K562 (cell line): ENCODE measurements around the gene DEFB124. TPM values are rescaled to one million over a fixed set of nuclear protein-coding genes. Genes with fewer than 3 reads are reported as not detected.

Source experiments
- BRCA1 ChIP-seq, 2 experiments: fragments of 450-650 bp in 1 of 2; sonication (generic) in 1 of 2; formaldehyde crosslinking in 1 of 2; IDR thresholded peaks; 2 replicates each; pipeline versions ENCODE4 v1.5.0 to v1.6.1; 2017 to 2020; ENCODE audit warnings: mild to moderate bottlenecking in 1 of 2, missing genetic modification reagents in 1 of 2
- DIDO1 ChIP-seq: fragments of 450-650 bp; IDR thresholded peaks from 2 replicates; pipeline ENCODE4 v1.6.1; 2016; ENCODE audit warnings: low read depth, missing biosample characterization, missing genetic modification characterization
- ETV5 ChIP-seq: sonication (generic); formaldehyde crosslinking; IDR thresholded peaks from 2 replicates; pipeline ENCODE4 v1.4.0; 2020; ENCODE audit warnings: low read depth, mild to moderate bottlenecking, missing genetic modification reagents
- FOXK2 ChIP-seq, 2 experiments: fragments of 450-650 bp; IDR thresholded peaks in 1 of 2; conservative IDR thresholded peaks in 1 of 2; 2 replicates each; pipeline ENCODE4 v1.6.1; 2016; ENCODE audit warnings: low read depth in 2 of 2, mild to moderate bottlenecking in 1 of 2
- LCOR ChIP-seq: sonication (generic); formaldehyde crosslinking; IDR thresholded peaks from 2 replicates; pipeline ENCODE4 v1.8.0; 2022; ENCODE audit warnings: mild to moderate bottlenecking, missing genetic modification reagents
- MAFK ChIP-seq: IDR thresholded peaks from 2 replicates; pipeline ENCODE4 v1.6.1; 2011; ENCODE audit warnings: low read length, improper control_type of control experiment
- MAZ ChIP-seq, 2 experiments: fragments of 450-650 bp in 1 of 2; sonication (generic) in 1 of 2; formaldehyde crosslinking; IDR thresholded peaks in 1 of 2; conservative IDR thresholded peaks in 1 of 2; 2 replicates each; pipeline versions ENCODE4 v1.4.0 to v1.5.0; 2020; ENCODE audit warnings: mild to moderate bottlenecking in 1 of 2, missing genetic modification reagents in 1 of 2
- MYC ChIP-seq, 2 experiments: fragments of 250-450 bp in 1 of 2; sonication (Bioruptor Pico) in 1 of 2; IDR thresholded peaks; 2 replicates each; pipeline versions ENCODE4 v1.5.1 to v1.6.1; 2012 to 2021; ENCODE audit warnings: low read depth in 2 of 2, borderline replicate concordance in 1 of 2, improper control_type of control experiment in 1 of 2, low read length in 1 of 2, mild to moderate bottlenecking in 1 of 2, moderate library complexity in 1 of 2
- PRPF4 ChIP-seq: fragments of 200-400 bp; formaldehyde crosslinking; IDR thresholded peaks from one replicate; pipeline ENCODE4 v1.6.1; 2017; ENCODE audit warnings: low read length, low read depth, mild to moderate bottlenecking; ENCODE audit not compliant: insufficient read depth, poor library complexity, severe bottlenecking
- SNIP1 ChIP-seq: fragments of 450-650 bp; IDR thresholded peaks from 2 replicates; pipeline ENCODE4 v1.7.1; 2017; ENCODE audit warnings: low read depth, mild to moderate bottlenecking
- TCFL5 ChIP-seq: fragments of 250-450 bp; sonication (Bioruptor Pico); conservative IDR thresholded peaks from 2 replicates; pipeline ENCODE4 v1.6.1; 2021; ENCODE audit warnings: mild to moderate bottlenecking, moderate library complexity, matching md5 sums
- THRAP3 ChIP-seq: fragments of 450-650 bp; IDR thresholded peaks from 2 replicates; pipeline ENCODE4 v1.6.1; 2016; ENCODE audit warnings: mild to moderate bottlenecking, inconsistent platforms, borderline replicate concordance
- WHSC1 ChIP-seq: IDR thresholded peaks from one replicate; pipeline ENCODE4 v1.6.1; 2012; ENCODE audit warnings: low read length, control low read depth, inconsistent platforms
- ZNF143 ChIP-seq: sonication (generic); formaldehyde crosslinking; IDR thresholded peaks from 2 replicates; pipeline ENCODE4 v1.9.0; 2022; ENCODE audit warnings: mild to moderate bottlenecking, missing genetic modification reagents
- ZNF41 ChIP-seq: fragments of 250-450 bp; sonication (Bioruptor Pico); conservative IDR thresholded peaks from 2 replicates; pipeline ENCODE4 v1.4.0; 2020; ENCODE audit warnings: mild to moderate bottlenecking
- ZNF431 ChIP-seq: sonication (generic); formaldehyde crosslinking; IDR thresholded peaks from 2 replicates; pipeline ENCODE4 v1.8.0; 2022; ENCODE audit warnings: mild to moderate bottlenecking, missing genetic modification reagents
- polyA plus RNA-seq, 8 experiments: library from polyadenylated mRNA; depleted of rRNA in 4 of 8; stranded (reverse) in 5 of 8; unstranded in 3 of 8; fragments of >200 nt; fragmentation: Nextera tagmentation in 2 of 8; fragmentation: Illumina TruSeq in 1 of 8; extraction: Ambion mirVana in 2 of 8; extraction: Trizol in 1 of 8; gene quantifications; 2 replicates each; pipeline versions ENCODE4 v1.2.1 to v1.2.3, GENCODE V29; 2011 to 2014; ENCODE audit warnings: inconsistent platforms in 1 of 8, missing spikeins in 1 of 8
- total RNA-seq, 7 experiments: library from RNA; depleted of rRNA in 6 of 7; stranded (reverse); fragments of >200 nt in 6 of 7; fragmentation: Illumina TruSeq in 2 of 7; extraction: Trizol in 2 of 7; gene quantifications; 2 replicates each; pipeline versions ENCODE4 v1.2.1 to v1.2.3, GENCODE V29; 2011 to 2021; ENCODE audit warnings: low replicate concordance in 1 of 7
- TF ChIP-seq, protein P1 (sequence below), 2 experiments: fragments of 450-650 bp; conservative IDR thresholded peaks; 2 replicates each; pipeline ENCODE4 v1.6.1; 2017; ENCODE audit warnings: mild to moderate bottlenecking in 2 of 2, moderate library complexity in 2 of 2
- TF ChIP-seq, protein P2 (sequence below): fragments of 450-650 bp; conservative IDR thresholded peaks from 2 replicates; pipeline ENCODE4 v1.6.1; 2016; ENCODE audit warnings: missing genetic modification characterization, low read depth, mild to moderate bottlenecking, control low read depth, missing compliant biosample characterization
- TF ChIP-seq, protein P3 (sequence below): fragments of 450-650 bp; conservative IDR thresholded peaks from 2 replicates; pipeline ENCODE4 v1.6.1; 2016; ENCODE audit warnings: missing genetic modification characterization, low read depth, mild to moderate bottlenecking, missing compliant biosample characterization, moderate library complexity
- TF ChIP-seq, protein P4 (sequence below), 2 experiments: IDR thresholded peaks; 2 replicates each; pipeline ENCODE4 v1.6.1; 2012; ENCODE audit warnings: improper control_type of control experiment in 2 of 2, low read depth in 2 of 2, low read length in 2 of 2, borderline replicate concordance in 1 of 2

DEFB124 gene
- total and polyA plus RNA-seq, 9 of the 15 experiments (the other 6 are each of a cell fraction or from before 2014, with no cell fraction given), result not detected

DNA sequence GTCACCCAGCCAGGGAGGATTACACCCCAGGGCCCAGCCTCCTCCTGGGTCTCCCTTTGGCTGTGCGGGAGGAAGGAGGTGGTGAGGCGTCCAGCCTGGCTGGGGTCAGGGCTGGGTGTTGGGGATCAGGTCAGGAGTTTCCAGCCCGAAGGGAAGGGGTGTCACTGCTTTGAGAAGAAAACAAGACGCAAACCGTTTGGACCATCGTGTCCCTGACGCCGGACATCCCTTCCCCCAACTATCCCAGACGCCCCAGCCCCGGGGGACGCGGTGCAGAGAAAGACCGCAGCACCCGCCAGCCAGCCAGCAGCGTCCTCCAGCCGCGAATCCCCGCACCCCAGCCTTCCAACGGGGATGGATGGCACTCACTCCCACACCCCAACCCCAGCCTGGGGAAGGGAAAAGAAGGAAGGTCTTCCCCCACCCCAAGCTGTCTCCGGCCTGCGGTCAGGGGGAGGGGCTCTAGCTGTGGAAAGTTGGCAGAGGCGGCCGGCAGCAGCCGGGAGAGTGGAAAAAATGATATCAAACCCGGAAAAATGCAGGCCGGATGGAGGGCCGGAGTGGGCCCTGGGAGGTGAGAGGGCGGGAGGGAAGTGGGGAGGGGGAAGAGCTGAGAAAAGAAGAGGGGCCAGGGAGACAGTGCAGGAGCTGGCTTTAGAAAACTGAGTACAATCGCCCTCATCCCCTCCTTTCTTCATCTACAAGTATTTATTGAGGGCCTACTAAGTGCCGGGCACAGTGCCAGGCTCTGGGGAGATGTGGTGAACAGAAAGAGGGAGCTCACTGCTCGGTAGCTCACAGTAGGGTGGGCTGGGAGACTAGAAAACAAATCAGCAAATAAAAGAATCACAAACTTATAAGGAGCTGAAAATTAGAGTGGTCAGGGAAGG lies 10.8 kb upstream of the DEFB124 start (continued):
- TF ChIP-seq MAZ (CRISPR knock-in tag; conservative IDR thresholded peaks at IDR 0.05 in 1 of 2, IDR thresholded peaks at IDR 0.05 in 1 of 2), result peak; percentile 25 to 54; a peak in 2 of 4 replicates
- TF ChIP-seq, protein P1, sequence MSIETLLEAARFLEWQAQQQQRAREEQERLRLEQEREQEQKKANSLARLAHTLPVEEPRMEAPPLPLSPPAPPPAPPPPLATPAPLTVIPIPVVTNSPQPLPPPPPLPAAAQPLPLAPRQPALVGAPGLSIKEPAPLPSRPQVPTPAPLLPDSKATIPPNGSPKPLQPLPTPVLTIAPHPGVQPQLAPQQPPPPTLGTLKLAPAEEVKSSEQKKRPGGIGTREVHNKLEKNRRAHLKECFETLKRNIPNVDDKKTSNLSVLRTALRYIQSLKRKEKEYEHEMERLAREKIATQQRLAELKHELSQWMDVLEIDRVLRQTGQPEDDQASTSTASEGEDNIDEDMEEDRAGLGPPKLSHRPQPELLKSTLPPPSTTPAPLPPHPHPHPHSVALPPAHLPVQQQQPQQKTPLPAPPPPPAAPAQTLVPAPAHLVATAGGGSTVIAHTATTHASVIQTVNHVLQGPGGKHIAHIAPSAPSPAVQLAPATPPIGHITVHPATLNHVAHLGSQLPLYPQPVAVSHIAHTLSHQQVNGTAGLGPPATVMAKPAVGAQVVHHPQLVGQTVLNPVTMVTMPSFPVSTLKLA (conservative IDR thresholded peaks at IDR 0.05), result no peak
- TF ChIP-seq, protein P2, sequence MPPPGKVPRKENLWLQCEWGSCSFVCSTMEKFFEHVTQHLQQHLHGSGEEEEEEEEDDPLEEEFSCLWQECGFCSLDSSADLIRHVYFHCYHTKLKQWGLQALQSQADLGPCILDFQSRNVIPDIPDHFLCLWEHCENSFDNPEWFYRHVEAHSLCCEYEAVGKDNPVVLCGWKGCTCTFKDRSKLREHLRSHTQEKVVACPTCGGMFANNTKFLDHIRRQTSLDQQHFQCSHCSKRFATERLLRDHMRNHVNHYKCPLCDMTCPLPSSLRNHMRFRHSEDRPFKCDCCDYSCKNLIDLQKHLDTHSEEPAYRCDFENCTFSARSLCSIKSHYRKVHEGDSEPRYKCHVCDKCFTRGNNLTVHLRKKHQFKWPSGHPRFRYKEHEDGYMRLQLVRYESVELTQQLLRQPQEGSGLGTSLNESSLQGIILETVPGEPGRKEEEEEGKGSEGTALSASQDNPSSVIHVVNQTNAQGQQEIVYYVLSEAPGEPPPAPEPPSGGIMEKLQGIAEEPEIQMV (tag), result no peak
- TF ChIP-seq DIDO1, result no peak
- no peak for TF ChIP-seq FOXK2 (conservative IDR thresholded peaks at IDR 0.05 in 1 of 2, IDR thresholded peaks at IDR 0.05 in 1 of 2; ENCODE audit: low read depth in 2 of 2)
- TF ChIP-seq BRCA1 (IDR thresholded peaks at IDR 0.05), result no peak
- TF ChIP-seq BRCA1 (CRISPR knock-in tag; IDR thresholded peaks at IDR 0.05), result no peak
- TF ChIP-seq WHSC1, result no peak
- no peak for TF ChIP-seq TCFL5 (CRISPR knock-in tag)
- no peak for TF ChIP-seq SNIP1
- no peak for TF ChIP-seq PRPF4
- no peak for TF ChIP-seq MYC (IDR thresholded peaks at IDR 0.05; ENCODE audit: low read depth, low read length)
- TF ChIP-seq MYC (CRISPR knock-in tag; IDR thresholded peaks at IDR 0.05; ENCODE audit: borderline replicate concordance, low read depth), result no peak
- no peak for TF ChIP-seq MAFK
- no peak for TF ChIP-seq ETV5 (CRISPR knock-in tag)
- TF ChIP-seq ZNF143 (CRISPR knock-in tag), result no peak
- no peak for TF ChIP-seq ZNF41 (CRISPR knock-in tag)
- TF ChIP-seq, protein P3, sequence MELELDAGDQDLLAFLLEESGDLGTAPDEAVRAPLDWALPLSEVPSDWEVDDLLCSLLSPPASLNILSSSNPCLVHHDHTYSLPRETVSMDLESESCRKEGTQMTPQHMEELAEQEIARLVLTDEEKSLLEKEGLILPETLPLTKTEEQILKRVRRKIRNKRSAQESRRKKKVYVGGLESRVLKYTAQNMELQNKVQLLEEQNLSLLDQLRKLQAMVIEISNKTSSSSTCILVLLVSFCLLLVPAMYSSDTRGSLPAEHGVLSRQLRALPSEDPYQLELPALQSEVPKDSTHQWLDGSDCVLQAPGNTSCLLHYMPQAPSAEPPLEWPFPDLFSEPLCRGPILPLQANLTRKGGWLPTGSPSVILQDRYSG (tag), result no peak
- TF ChIP-seq ZNF431 (CRISPR knock-in tag), result no peak
- TF ChIP-seq LCOR (CRISPR knock-in tag), result no peak
- TF ChIP-seq, protein P4, sequence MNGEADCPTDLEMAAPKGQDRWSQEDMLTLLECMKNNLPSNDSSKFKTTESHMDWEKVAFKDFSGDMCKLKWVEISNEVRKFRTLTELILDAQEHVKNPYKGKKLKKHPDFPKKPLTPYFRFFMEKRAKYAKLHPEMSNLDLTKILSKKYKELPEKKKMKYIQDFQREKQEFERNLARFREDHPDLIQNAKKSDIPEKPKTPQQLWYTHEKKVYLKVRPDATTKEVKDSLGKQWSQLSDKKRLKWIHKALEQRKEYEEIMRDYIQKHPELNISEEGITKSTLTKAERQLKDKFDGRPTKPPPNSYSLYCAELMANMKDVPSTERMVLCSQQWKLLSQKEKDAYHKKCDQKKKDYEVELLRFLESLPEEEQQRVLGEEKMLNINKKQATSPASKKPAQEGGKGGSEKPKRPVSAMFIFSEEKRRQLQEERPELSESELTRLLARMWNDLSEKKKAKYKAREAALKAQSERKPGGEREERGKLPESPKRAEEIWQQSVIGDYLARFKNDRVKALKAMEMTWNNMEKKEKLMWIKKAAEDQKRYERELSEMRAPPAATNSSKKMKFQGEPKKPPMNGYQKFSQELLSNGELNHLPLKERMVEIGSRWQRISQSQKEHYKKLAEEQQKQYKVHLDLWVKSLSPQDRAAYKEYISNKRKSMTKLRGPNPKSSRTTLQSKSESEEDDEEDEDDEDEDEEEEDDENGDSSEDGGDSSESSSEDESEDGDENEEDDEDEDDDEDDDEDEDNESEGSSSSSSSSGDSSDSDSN (IDR thresholded peaks at IDR 0.05; ENCODE audit: borderline replicate concordance in 1 of 2, low read depth in 2 of 2, low read length in 2 of 2), result no peak
- TF ChIP-seq THRAP3, result no peak
